K562 (cell line): ENCODE results near the gene NUDCD3. TPM values are rescaled to one million over a fixed set of nuclear protein-coding genes. Genes with fewer than 3 reads are reported as not detected.

Source experiments
- ATAC-seq: fragments of 200-7000 bp; cut with Tn5 transposase; 3 replicates; pipeline ENCODE4 v1.9.1; 2020; ENCODE audit warnings: moderate library complexity
- BruUV-seq: library from RNA; stranded (reverse); fragments of 400-500 nt; replicated peaks from 2 replicates; lab custom pipeline; 2021; lab: Mats Ljungman, UMichigan
- CTCF ChIA-PET: fragments of 300-600 bp; formaldehyde crosslinking; extraction: SDS; loops from one replicate; lab custom pipeline; 2021; ENCODE audit warnings: low intra/inter-chr PET ratio; lab: Yijun Ruan, JAX
- POLR2A ChIA-PET: fragments of 300-600, 350-650 bp; sonication (Branson Sonifier 250); formaldehyde crosslinking; extraction: SDS; loops from one replicate; lab custom pipeline; 2021; ENCODE audit warnings: antibody characterized with exemption, inconsistent platforms; lab: Yijun Ruan, JAX
- DNase-seq, 4 experiments: peaks; one replicate each; pipeline versions ENCODE4 v3.0.0 to v3.0.0-alpha.2; 2011 to 2018; ENCODE audit warnings: low spot score in 3 of 4, mixed read lengths in 3 of 4; ENCODE audit errors: extremely low read depth in 1 of 4
- FAIRE-seq: peaks from 2 replicates; lab custom pipeline; 2011; peaks lifted over from hg19 to GRCh38; lab: Jason Lieb, UNC
- H2AFZ ChIP-seq: 2 replicates; pipeline ENCODE4 v1.6.0; 2011; ENCODE audit warnings: low read depth, low read length, control low read depth, inconsistent platforms
- H3K27ac ChIP-seq: fragments of 200-600 bp; 3 replicates; pipeline ENCODE4 v1.8.0; 2011; ENCODE audit warnings: low read depth, mild to moderate bottlenecking, control low read depth, inconsistent platforms, low read length, moderate library complexity, mixed read lengths; ENCODE audit errors: extremely low read depth
- H3K27me3 ChIP-seq, 2 experiments: fragments of 300-600 bp in 1 of 2; 2 replicates in 1 of 2; 3 replicates in 1 of 2; pipeline versions ENCODE4 v1.6.0 to v1.8.0; 2011; ENCODE audit warnings: inconsistent platforms in 2 of 2, low read length in 2 of 2, mild to moderate bottlenecking in 1 of 2, mixed read lengths in 1 of 2, moderate library complexity in 1 of 2; ENCODE audit not compliant: control insufficient read depth in 2 of 2, insufficient read depth in 2 of 2
- H3K36me3 ChIP-seq: fragments of 300-600 bp; 3 replicates; pipeline ENCODE4 v1.8.0; 2011; ENCODE audit warnings: mild to moderate bottlenecking, low read length, inconsistent platforms; ENCODE audit not compliant: control insufficient read depth, insufficient read depth
- H3K4me1 ChIP-seq, 2 experiments: fragments of 200-600 bp in 1 of 2; replicated peaks in 1 of 2; 2 replicates in 1 of 2; 3 replicates in 1 of 2; pipeline versions ENCODE4 v1.5.1 to v1.8.0; 2011; ENCODE audit warnings: inconsistent platforms in 2 of 2, low read length in 2 of 2, mild to moderate bottlenecking in 1 of 2, mixed read lengths in 1 of 2, moderate library complexity in 1 of 2; ENCODE audit not compliant: control insufficient read depth in 2 of 2, insufficient read depth in 2 of 2
- H3K4me2 ChIP-seq: 2 replicates; pipeline ENCODE4 v1.6.1; 2011; ENCODE audit warnings: low read length, control low read depth, inconsistent platforms, mixed read lengths; ENCODE audit not compliant: insufficient read depth
- H3K4me3 ChIP-seq: fragments of 200-600 bp; sonication (generic), shearing (Covaris generic); 2 replicates; pipeline ENCODE4 v1.5.1; 2016; ENCODE audit warnings: control low read depth, inconsistent platforms
- H3K79me2 ChIP-seq: fragments of 200-600 bp; 3 replicates; pipeline ENCODE4 v1.8.0; 2011; ENCODE audit warnings: low read length, inconsistent platforms; ENCODE audit not compliant: control insufficient read depth, insufficient read depth
- H3K9ac ChIP-seq, 2 experiments: 2 replicates each; pipeline versions ENCODE4 v1.6.0 to v1.6.1; 2011; ENCODE audit warnings: low read depth in 2 of 2, low read length in 2 of 2, control low read depth in 1 of 2, inconsistent platforms in 1 of 2, mild to moderate bottlenecking in 1 of 2, mixed read lengths in 1 of 2; ENCODE audit not compliant: insufficient read depth in 1 of 2
- H3K9me1 ChIP-seq: one replicate; pipeline ENCODE4 v1.6.0; 2011; ENCODE audit warnings: inconsistent platforms, mild to moderate bottlenecking, low read length, moderate library complexity; ENCODE audit not compliant: control insufficient read depth, insufficient read depth
- H3K9me3 ChIP-seq: replicated peaks from 2 replicates; pipeline ENCODE4 v1.5.1; 2011; ENCODE audit warnings: low read depth, low read length, inconsistent platforms; ENCODE audit not compliant: control insufficient read depth, insufficient read depth
- H4K20me1 ChIP-seq: replicated peaks from 2 replicates; pipeline ENCODE4 v1.6.1; 2011; ENCODE audit warnings: low read length, inconsistent platforms, mixed read lengths; ENCODE audit not compliant: control insufficient read depth, insufficient read depth
- CHCHD3 ChIP-seq: fragments of 250-450 bp; sonication (Bioruptor Pico); IDR thresholded peaks from 2 replicates; pipeline ENCODE4 v2.1.2; 2022; ENCODE audit warnings: mild to moderate bottlenecking
- ILK ChIP-seq: fragments of 450-650 bp; IDR thresholded peaks from 2 replicates; pipeline ENCODE4 v1.6.1; 2016; ENCODE audit warnings: missing genetic modification characterization, low read depth, mild to moderate bottlenecking, missing compliant biosample characterization, moderate library complexity, borderline replicate concordance
- ZNF57 ChIP-seq: fragments of 450-650 bp; formaldehyde crosslinking; IDR thresholded peaks from 2 replicates; pipeline ENCODE4 v1.4.0; 2020; ENCODE audit warnings: mild to moderate bottlenecking, moderate library complexity
- WGBS: fragments of 100-300 bp; shearing (Covaris generic); methylation state at CpG from one replicate; pipeline ENCODE4 v1.1.6; 2016; ENCODE audit warnings: low coverage, mixed read lengths; ENCODE audit not compliant: insufficient coverage; ENCODE audit errors: missing lambda C conversion rate; 5-methylcytosine and 5-hydroxymethylcytosine counted together
- in situ Hi-C: fragments of 300-500 bp; cut with MboI; formaldehyde crosslinking; loops from 4 replicates; pipeline ENCODE4 v1.15.0; 2018; ENCODE audit warnings: inconsistent platforms, mixed read lengths
- intact Hi-C: fragments of 100-400 bp; cut with micrococcal nuclease; formaldehyde crosslinking; loops from 2 replicates; pipeline ENCODE4 v1.14.2; 2022
- polyA plus RNA-seq, 8 experiments: library from polyadenylated mRNA; depleted of rRNA in 4 of 8; stranded (reverse) in 5 of 8; unstranded in 3 of 8; fragments of >200 nt; fragmentation: Nextera tagmentation in 2 of 8; fragmentation: Illumina TruSeq in 1 of 8; extraction: Ambion mirVana in 2 of 8; extraction: Trizol in 1 of 8; gene quantifications; 2 replicates each; pipeline versions ENCODE4 v1.2.1 to v1.2.3, GENCODE V29; 2011 to 2014; ENCODE audit warnings: inconsistent platforms in 1 of 8, missing spikeins in 1 of 8
- total RNA-seq, 7 experiments: library from RNA; depleted of rRNA in 6 of 7; stranded (reverse); fragments of >200 nt in 6 of 7; fragmentation: Illumina TruSeq in 2 of 7; extraction: Trizol in 2 of 7; gene quantifications; 2 replicates each; pipeline versions ENCODE4 v1.2.1 to v1.2.3, GENCODE V29; 2011 to 2021; ENCODE audit warnings: low replicate concordance in 1 of 7
- TF ChIP-seq, protein P1 (sequence below): sonication (generic); formaldehyde crosslinking; IDR thresholded peaks from 2 replicates; pipeline ENCODE4 v1.8.0; 2022; ENCODE audit warnings: mild to moderate bottlenecking, missing genetic modification reagents

The NUDCD3 gene
- total and polyA plus RNA-seq, 9 of the 15 experiments (the other 6 are each of a cell fraction or from before 2014, with no cell fraction given): 24.8 to 64.2 (median 42.6) TPM

DNA sequence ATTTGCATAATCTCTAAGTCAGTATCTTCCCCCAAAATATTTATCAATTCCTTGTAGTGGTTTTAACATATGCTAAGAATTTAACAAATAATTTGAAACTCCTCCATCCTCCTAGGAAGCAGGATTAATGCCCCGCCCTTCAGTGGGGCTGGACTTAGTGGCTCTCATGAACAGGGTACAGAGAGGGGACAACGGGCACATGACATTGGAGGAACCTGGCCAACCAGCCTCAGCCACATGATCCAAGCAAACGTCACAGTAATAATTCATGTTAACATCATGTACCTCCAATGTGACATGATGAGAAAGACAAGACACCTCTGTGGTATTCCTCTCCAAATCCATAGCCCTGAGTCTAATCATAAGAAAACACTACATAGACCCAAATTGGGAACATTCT, 50.5 kb downstream of the NUDCD3 start:
- Histone ChIP-seq H3K36me3 (peaks cover 16% of the 10 kb centered on the region), H3K79me2 (peaks cover 19% of the 10 kb centered on the region; the same call in 2 of the 3 replicates), H3K4me1 (no peaks in the 10 kb centered on the region), H4K20me1 (no peaks in the 10 kb centered on the region; the same call in none of the 2 replicates), H3K9me3 (no peaks in the 10 kb centered on the region), H3K4me3 (no peak overlapping the region), H3K9me1 (no peaks in the 10 kb centered on the region), H3K27ac (no peak overlapping the region), H3K4me2 (no peak overlapping the region), H2AFZ (no peak overlapping the region), H3K9ac (no peak overlapping the region), H3K27me3 (no peaks in the 10 kb centered on the region)
- ATAC-seq (no peak), DNase-seq (no peak), FAIRE-seq (no peak)
- 68% methylated on average over 3 of the region's 3 CpGs for WGBS
- intact Hi-C loops (no loop called here), in situ Hi-C loops (no loop called here)
- no TSS peak for BruUV-seq
- POLR2A ChIA-PET: no interaction called here
- TF ChIP-seq ILK (no peak), ZNF57 (no peak), CHCHD3 (CRISPR knock-in tag) (no peak)
- TF ChIP-seq, protein P1, sequence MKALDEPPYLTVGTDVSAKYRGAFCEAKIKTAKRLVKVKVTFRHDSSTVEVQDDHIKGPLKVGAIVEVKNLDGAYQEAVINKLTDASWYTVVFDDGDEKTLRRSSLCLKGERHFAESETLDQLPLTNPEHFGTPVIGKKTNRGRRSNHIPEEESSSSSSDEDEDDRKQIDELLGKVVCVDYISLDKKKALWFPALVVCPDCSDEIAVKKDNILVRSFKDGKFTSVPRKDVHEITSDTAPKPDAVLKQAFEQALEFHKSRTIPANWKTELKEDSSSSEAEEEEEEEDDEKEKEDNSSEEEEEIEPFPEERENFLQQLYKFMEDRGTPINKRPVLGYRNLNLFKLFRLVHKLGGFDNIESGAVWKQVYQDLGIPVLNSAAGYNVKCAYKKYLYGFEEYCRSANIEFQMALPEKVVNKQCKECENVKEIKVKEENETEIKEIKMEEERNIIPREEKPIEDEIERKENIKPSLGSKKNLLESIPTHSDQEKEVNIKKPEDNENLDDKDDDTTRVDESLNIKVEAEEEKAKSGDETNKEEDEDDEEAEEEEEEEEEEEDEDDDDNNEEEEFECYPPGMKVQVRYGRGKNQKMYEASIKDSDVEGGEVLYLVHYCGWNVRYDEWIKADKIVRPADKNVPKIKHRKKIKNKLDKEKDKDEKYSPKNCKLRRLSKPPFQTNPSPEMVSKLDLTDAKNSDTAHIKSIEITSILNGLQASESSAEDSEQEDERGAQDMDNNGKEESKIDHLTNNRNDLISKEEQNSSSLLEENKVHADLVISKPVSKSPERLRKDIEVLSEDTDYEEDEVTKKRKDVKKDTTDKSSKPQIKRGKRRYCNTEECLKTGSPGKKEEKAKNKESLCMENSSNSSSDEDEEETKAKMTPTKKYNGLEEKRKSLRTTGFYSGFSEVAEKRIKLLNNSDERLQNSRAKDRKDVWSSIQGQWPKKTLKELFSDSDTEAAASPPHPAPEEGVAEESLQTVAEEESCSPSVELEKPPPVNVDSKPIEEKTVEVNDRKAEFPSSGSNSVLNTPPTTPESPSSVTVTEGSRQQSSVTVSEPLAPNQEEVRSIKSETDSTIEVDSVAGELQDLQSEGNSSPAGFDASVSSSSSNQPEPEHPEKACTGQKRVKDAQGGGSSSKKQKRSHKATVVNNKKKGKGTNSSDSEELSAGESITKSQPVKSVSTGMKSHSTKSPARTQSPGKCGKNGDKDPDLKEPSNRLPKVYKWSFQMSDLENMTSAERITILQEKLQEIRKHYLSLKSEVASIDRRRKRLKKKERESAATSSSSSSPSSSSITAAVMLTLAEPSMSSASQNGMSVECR (CRISPR knock-in tag): no peak
- CTCF ChIA-PET: no interaction called here
